Suprapubic skin (tissue), 4 donors: ENCODE measurements around the gene KDSR. TPM values are rescaled to one million over a fixed set of nuclear protein-coding genes. Genes with fewer than 3 reads are reported as not detected.

Experiments
- DNase-seq, 2 donors: peaks; one replicate each; pipeline ENCODE4 v3.0.0-alpha.2; 2019; ENCODE audit warnings: low spot score in 2 of 2
- H3K27ac ChIP-seq: fragments of 200-600 bp; sonication (generic); one replicate; pipeline ENCODE4 v1.5.1; 2019
- H3K27me3 ChIP-seq: fragments of 200-600 bp; sonication (generic); one replicate; pipeline ENCODE4 v1.5.1; 2019
- H3K36me3 ChIP-seq: fragments of 200-600 bp; sonication (generic); one replicate; pipeline ENCODE4 v1.5.1; 2019
- H3K4me1 ChIP-seq: fragments of 200-600 bp; sonication (generic); one replicate; pipeline ENCODE4 v1.5.1; 2019
- H3K4me3 ChIP-seq: fragments of 200-600 bp; sonication (generic); one replicate; pipeline ENCODE4 v1.5.1; 2019; ENCODE audit warnings: mild to moderate bottlenecking
- H3K9me3 ChIP-seq: fragments of 200-600 bp; sonication (generic); one replicate; pipeline ENCODE4 v1.5.1; 2019
- EP300 ChIP-seq: sonication (generic); formaldehyde crosslinking; IDR thresholded peaks from one replicate; pipeline ENCODE4 v1.6.1; 2017; ENCODE audit warnings: antibody characterized with exemption
- POLR2A ChIP-seq, 2 donors: fragments of 450-650 bp; IDR thresholded peaks; one replicate each; pipeline ENCODE4 v1.6.1; 2017; ENCODE audit warnings: antibody characterized with exemption in 2 of 2, mild to moderate bottlenecking in 2 of 2, moderate library complexity in 2 of 2
- POLR2AphosphoS5 ChIP-seq, 3 donors: sonication (generic); formaldehyde crosslinking; IDR thresholded peaks; one replicate each; pipeline ENCODE4 v1.6.1; 2017; ENCODE audit warnings: antibody characterized with exemption in 3 of 3
- WGBS: methylation state at CpG from one replicate; pipeline ENCODE4 v1.1.5; 2018; 5-methylcytosine and 5-hydroxymethylcytosine counted together
- total RNA-seq, 4 donors: library from RNA; depleted of rRNA; stranded (reverse); fragments of >200 nt; gene quantifications; one replicate each; pipeline ENCODE4 v1.1.0, GENCODE V29; 2016
- TF ChIP-seq, protein P1 (sequence below), 2 donors: fragments of 200-600 bp in 1 of 2; fragments of 450-650 bp in 1 of 2; sonication (generic) in 1 of 2; IDR thresholded peaks; one replicate each; pipeline ENCODE4 v1.5.1; 2016 to 2019; ENCODE audit warnings: antibody characterized with exemption in 2 of 2, mild to moderate bottlenecking in 1 of 2, moderate library complexity in 1 of 2

KDSR gene
- total RNA-seq, 4 donors from 2014 or later = 65.4 to 115 (median 79.7) TPM

DNA sequence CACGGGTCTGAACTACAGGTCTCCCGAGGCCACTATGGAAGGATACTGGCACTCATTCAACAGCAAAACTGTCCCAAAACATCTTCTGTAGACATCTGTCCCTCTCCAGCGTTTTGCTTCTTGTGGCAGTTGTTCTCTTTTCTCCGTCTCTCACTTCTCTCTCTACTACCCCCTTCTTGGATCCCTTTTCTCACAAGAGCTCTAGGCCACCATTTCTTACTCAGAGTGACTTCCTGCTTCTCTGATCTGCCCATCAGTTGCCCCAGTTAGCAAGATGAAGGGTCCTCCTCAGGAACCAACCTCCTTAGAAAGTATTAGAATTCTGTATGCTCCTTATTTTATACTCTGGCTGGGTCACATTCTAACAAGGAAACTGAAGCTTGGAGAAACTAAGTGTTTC, 80.1 kb downstream of the KDSR start:
- Histone ChIP-seq H3K4me1 (peaks cover 18% of the 10 kb centered on the region), H3K9me3 (no peaks in the 10 kb centered on the region), H3K27ac (no peak overlapping the region), H3K4me3 (no peak overlapping the region), H3K36me3 (no peaks in the 10 kb centered on the region), H3K27me3 (no peaks in the 10 kb centered on the region)
- WGBS = 86% methylated on average over 4 of the region's 4 CpGs
- TF ChIP-seq, protein P1, sequence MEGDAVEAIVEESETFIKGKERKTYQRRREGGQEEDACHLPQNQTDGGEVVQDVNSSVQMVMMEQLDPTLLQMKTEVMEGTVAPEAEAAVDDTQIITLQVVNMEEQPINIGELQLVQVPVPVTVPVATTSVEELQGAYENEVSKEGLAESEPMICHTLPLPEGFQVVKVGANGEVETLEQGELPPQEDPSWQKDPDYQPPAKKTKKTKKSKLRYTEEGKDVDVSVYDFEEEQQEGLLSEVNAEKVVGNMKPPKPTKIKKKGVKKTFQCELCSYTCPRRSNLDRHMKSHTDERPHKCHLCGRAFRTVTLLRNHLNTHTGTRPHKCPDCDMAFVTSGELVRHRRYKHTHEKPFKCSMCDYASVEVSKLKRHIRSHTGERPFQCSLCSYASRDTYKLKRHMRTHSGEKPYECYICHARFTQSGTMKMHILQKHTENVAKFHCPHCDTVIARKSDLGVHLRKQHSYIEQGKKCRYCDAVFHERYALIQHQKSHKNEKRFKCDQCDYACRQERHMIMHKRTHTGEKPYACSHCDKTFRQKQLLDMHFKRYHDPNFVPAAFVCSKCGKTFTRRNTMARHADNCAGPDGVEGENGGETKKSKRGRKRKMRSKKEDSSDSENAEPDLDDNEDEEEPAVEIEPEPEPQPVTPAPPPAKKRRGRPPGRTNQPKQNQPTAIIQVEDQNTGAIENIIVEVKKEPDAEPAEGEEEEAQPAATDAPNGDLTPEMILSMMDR (IDR thresholded peaks at IDR 0.05) = no peak
- no peak for DNase-seq

DNA sequence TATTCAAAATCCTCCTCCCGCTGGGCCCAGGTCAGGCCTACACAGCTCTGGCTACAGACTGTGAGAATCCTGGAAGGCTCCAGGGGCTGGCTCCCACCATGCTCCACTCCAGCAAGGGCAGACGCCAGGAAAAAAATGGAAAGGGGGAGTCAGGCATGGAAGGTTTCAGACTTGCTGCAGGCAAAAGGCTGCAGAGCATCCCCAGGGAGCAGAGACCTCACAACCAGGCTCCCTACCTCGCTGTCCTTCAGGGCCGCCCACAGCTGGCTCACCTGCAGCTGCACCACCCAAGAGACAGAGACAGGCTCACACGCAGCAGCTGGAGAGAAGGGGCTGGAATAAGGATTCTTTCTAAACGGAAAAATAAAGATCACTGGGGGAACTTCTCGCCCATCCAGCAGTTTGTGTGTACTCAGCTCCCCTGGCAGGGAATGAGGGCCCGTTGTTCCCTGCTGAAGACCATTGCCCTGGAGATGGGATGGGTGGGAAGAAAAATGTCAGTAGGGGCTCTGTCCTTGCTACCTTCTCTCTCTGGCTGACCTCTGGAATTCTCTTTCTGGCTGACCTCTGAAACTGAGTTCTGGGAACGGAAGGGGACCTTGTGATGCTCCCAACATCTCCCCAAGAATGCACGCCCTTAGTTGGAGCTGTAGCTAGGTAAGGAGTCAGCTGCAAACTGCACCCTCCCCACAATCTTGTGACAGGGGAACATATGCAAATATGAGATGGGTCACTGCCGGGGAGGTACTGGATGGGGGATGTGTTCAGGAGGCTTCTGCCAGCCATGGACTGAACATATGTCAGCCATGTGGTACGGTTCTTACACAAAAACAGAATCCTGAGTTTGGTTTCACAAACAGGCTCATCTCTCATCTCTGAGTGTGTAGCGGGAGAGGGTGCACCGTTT, 81.9 kb downstream of the KDSR start:
- no peak overlapping the region for H3K27ac ChIP-seq
- H3K36me3 ChIP-seq = no peaks in the 10 kb centered on the region
- H3K27me3 ChIP-seq = no peaks in the 10 kb centered on the region
- DNase-seq = no peak
- no peak overlapping the region for H3K4me3 ChIP-seq
- no peak for TF ChIP-seq POLR2AphosphoS5 (IDR thresholded peaks at IDR 0.05)
- WGBS = 82% methylated on average over 13 of the region's 14 CpGs
- no peaks in the 10 kb centered on the region for H3K9me3 ChIP-seq
- peaks cover 18% of the 10 kb centered on the region for H3K4me1 ChIP-seq

DNA sequence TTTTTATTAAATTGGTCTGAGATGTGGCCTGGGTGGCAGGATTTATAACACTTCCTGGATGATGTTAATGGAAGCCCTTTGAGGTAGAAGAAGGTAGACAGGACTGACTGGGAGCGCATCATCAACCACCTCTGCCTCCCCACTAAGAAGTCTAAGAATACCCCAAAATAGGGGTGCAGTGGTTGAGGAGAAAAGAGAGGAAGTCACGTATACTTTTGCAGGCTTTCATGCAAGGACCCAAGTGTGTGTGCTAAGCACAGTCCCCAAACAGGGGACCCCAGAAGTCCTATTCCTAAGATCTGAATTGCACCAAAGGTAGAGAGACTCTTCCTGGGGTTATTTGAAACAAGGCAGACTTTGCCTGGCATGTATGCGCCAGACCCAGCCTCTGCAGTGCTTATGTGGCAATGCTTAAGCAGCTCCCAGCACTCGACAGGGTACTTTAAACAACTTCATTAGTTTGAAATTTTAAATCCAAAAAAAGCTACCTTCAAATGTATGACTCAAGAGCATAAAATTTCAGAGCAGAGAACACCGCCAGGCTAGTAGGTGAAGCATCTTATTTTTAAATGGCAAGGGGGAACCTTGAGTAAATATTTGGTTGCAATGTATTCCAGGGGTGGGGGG, 82.7 kb downstream of the KDSR start:
- H3K4me3 ChIP-seq = no peak overlapping the region
- H3K4me1 ChIP-seq = peaks cover 15% of the 10 kb centered on the region
- H3K36me3 ChIP-seq = no peaks in the 10 kb centered on the region
- WGBS = 94% methylated on average over 5 of the region's 5 CpGs
- H3K27me3 ChIP-seq = no peaks in the 10 kb centered on the region
- TF ChIP-seq EP300 (no peak), POLR2A (IDR thresholded peaks at IDR 0.05) (no peak), POLR2AphosphoS5 (IDR thresholded peaks at IDR 0.05) (no peak)
- TF ChIP-seq, protein P1 (IDR thresholded peaks at IDR 0.05) = no peak
- no peak for DNase-seq
- no peaks in the 10 kb centered on the region for H3K9me3 ChIP-seq
- no peak overlapping the region for H3K27ac ChIP-seq

DNA sequence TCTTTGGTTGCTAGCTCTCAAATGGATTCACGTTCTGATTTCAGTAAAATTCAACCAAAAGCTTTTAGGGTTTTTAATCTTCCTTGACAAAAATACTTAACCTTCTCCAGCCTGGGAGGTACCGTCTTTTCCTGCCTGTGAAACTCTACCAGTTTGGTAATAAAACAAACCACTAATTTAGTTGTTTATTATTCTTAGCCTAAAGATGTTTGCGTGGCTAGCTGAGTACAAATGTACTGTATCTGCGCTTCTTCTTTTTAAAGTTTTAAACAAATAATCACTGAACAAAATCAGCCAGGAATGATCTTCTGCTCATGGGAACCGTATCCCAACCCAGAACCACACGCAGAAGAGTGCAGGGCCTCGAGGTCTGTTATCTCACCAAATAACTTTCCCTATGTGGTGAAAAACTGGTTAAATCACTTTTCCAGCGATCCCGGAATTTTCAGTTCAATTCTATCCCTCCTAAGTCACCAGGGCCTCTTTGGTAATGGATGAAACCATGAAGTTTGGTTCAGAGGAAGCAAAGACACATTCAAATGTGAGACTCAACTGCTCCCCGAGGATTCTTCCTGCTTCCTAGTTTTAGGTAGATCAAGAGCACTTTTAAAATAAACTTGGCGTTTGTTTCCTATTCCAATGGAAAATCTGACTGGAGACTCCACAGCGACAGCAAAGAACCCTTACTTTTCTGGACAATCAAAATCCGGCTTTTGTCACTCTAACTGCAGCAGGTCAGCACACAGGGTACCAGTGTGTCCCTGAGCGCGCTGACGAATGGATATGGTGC, 83.5 kb downstream of the KDSR start:
- no peaks in the 10 kb centered on the region for H3K9me3 ChIP-seq
- H3K4me3 ChIP-seq = no peak overlapping the region
- WGBS = 88% methylated on average over 16 of the region's 16 CpGs
- H3K4me1 ChIP-seq = peaks cover 8% of the 10 kb centered on the region
- no peaks in the 10 kb centered on the region for H3K36me3 ChIP-seq
- TF ChIP-seq, protein P1 (IDR thresholded peaks at IDR 0.05) = no peak
- TF ChIP-seq POLR2AphosphoS5 (IDR thresholded peaks at IDR 0.05) (no peak), EP300 (no peak), POLR2A (IDR thresholded peaks at IDR 0.05) (no peak)
- H3K27ac ChIP-seq = no peak overlapping the region
- no peak for DNase-seq
- no peaks in the 10 kb centered on the region for H3K27me3 ChIP-seq

DNA sequence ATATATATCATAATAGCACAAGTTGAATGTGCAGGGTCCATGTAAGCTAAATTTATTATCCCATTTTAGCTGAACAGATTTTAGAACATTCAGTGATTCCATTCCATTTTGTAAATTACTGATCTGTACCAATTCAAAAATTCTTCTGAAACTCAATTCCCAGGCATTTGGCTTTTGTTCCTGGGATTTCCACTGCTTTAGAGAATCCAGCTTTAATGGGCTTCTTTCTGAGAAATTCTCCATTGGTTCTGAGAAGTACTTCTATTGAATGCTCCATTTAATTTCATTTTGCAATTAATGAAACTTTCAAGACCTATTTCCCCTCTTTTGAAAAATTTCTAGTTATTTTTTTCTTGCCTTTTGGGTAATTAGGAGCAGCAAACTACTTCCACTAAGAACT, 84.2 kb downstream of the KDSR start:
- no peak overlapping the region for H3K27ac ChIP-seq
- H3K27me3 ChIP-seq = no peaks in the 10 kb centered on the region
- H3K4me1 ChIP-seq = peaks cover 3% of the 10 kb centered on the region
- H3K4me3 ChIP-seq = no peak overlapping the region
- TF ChIP-seq EP300 (no peak), POLR2AphosphoS5 (IDR thresholded peaks at IDR 0.05) (no peak), POLR2A (IDR thresholded peaks at IDR 0.05) (no peak)
- TF ChIP-seq, protein P1 (IDR thresholded peaks at IDR 0.05) = no peak
- no peaks in the 10 kb centered on the region for H3K9me3 ChIP-seq
- DNase-seq = no peak
- H3K36me3 ChIP-seq = no peaks in the 10 kb centered on the region

Other genes with a start within 250 kb of the KDSR start
- 10 to 100 TPM; 10.7 to 37.3 (median 24.2) TPM for gene BCL2, start 47.4 kb downstream of the KDSR start, total RNA-seq
- 10 to 100 TPM; 43.7 to 49.8 (median 44.6) TPM for gene VPS4B, start 55.3 kb upstream of the KDSR start, total RNA-seq
- gene SERPINB5, start 109.8 kb upstream of the KDSR start, total RNA-seq = 100 to 1,000 TPM; 158 to 658 (median 458) TPM
- gene SERPINB12, start 175.2 kb upstream of the KDSR start, total RNA-seq = 10 to 100 TPM; 14.8 to 88.4 (median 79.5) TPM
- 10 to 100 TPM; 10.9 to 21.8 (median 16.8) TPM for gene SERPINB13, start 220.1 kb upstream of the KDSR start, total RNA-seq